ENCODE results near the gene POU2F2.

POU2F2 gene

DNA sequence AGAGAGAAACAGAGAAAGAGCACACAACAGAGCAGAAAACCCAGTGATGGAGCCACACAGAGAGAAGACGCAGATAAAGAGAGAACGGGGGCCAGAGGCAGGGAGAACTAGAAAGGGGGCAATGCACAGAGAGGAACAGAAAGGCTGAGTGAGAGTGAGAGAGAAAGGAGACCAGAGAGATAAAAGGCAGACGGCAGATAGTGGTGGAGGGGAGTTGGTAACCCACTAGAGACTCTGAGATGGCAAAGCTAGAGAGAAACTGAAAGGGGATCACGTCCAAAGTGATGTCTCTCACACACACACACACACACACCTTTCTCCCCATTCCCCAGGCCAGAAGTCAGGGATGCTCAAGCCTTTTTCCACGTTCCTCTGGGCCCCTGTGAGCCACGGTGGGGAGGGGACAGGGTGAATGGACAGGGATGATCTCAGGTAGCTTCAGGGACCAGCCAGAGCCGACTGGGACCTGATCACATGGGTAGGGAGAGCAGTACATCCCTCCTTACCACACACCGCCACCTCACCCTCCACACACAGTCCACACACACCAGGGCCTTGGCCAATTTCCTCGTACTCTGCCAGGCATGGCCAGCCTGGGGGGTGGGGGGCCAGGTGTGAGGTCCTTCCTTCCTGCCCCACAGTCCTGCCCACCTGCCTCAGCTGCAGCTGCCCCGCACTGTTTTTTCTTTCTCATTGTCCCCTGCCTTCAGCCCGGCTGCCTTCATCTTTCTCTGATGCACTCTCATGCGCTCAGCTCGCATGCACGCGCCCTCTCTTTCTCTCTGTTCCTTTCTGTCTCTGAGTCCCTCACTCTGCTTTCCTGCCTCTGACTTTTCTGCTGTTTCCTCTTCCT lies 22.5 kb upstream of the POU2F2 start:
- no peak for DNase-seq

DNA sequence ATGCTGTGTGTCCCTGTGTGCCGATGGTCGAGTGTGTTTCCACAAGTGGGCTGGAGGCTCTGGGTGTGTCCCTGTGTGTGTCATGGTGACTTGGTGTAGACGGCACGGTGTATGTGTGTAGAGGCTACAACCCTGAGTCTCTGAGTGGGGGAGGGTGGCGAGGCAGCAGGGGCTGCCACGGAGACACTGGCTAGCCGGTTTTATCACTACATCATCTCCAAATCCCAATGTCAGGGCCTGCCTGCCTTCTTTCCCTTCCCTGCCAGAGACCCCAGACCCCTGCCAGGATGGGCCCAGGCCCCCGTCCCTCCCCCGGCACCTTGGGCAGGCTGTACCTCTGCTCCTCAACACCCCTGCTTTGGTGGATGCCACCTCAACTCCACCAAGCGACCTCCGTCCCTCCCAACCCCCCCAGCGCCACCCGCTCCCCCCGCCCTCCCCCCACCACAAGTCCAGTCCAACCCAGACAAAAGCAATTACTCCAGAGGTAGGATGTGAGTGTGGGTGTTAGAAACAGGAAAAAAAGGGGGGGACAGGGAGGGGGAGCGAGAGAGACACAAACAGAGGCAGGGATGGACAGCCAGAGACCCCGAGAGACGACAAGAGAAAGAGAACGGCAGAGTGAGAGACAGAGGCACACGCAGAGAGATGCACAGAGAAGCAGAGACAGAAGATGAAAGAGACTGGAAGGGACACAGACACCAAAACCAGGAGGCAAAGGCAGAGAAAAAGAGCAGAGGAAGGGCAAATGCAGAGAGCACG lies 21.6 kb upstream of the POU2F2 start:
- no peak for DNase-seq

DNA sequence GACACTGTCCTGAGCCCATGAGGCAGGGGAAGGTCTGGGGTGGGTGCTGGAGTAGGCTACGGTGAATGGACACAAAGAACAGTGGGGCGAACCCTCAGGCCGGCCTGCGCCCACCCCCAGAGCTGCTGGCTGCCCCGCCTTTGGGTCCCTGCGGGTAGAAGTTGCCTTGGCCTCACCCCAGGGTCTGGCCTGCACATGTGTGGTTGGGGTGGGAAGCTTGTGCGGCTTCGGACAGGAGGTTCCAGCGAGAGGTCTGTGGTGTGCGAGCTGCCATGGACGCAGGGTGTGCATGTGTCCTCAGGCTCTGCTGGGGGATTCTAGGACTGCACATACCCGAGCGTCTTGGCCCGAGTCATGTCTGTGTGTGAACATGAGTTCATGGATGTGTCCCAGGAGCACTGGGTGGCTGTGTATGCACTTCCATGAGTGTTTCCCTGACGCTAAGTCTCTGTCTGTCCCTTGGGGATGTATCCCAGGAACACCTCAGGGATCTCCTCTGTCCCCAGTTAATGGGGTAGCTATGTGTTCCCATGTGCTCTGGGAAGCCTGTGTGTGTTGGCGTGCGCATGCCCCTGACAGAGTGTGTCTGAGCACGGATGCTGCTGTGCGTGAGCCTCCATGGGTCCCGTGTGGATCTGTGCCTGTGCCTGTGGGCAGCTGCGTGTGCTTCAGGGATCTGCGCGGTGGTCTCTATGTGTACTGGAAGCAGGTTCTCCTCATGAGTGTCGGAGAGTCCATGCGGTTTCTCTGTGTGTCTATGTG lies 20.8 kb upstream of the POU2F2 start:
- DNase-seq = no peak

DNA sequence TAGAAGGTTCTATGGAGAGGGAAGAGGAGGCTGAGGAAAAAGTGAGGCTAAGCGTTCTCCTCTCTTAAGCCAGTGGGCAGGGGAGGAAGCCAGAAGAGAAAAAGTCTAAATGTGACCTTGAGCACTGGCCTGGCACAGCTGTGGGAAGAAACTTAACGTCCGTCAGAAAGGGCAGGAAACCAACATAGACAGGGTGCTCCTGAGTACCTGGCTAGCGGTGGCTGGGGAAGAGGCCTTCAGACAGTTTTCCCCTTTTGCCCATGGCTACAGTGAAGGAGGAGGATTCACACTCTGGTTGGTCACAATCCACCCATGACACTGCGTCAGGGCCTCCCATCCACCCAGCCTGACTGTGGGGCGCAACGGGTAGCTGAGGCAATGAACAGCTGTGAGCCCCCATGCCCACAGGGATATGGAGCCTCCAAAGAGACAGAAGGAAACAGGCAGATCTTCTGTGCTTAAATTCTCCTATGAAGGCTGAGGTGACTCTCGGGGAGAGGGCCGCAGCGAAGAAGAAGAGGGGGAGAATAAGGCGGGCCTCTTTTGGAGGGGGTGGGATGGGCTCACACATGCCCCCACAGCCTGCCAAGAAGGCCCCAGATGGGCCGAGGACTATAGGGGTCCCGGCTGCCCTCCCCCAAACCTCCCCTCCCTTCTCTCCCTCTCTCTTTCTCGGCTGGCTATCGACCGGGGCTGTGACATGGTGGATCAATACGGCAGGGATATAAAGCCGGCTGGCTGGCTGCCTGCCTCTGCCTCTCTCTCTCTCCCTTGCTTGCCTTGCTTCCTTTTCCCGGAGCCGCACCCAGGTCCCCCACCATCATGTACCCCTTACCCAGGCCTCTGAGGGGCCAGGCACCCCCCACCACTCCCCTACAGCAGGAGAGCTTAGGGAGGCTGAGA lies 19.8 kb upstream of the POU2F2 start:
- no peak for DNase-seq

DNA sequence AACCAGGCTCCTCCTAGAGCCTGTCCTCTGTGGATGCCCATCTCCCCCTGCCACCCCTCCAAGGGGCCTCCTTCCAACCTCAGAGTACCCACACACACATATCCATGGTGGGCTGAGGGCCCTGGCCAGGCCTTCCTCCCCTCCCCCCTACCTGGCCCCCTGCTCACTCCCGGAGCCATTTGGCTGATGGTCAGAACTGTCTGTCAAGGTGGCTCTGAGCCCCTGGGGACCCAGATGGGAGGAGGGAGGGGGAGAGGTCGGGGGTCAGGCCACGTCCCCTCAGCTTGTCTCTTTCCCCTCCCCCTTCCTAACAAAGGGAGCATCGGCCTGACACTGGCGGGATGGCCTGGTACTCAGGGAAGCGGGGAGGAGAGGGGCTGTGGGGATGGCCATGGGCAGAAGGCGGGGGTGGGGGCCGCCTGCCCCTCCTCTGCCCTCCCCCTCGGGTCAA lies 18.7 kb upstream of the POU2F2 start:
- no peak for DNase-seq

DNA sequence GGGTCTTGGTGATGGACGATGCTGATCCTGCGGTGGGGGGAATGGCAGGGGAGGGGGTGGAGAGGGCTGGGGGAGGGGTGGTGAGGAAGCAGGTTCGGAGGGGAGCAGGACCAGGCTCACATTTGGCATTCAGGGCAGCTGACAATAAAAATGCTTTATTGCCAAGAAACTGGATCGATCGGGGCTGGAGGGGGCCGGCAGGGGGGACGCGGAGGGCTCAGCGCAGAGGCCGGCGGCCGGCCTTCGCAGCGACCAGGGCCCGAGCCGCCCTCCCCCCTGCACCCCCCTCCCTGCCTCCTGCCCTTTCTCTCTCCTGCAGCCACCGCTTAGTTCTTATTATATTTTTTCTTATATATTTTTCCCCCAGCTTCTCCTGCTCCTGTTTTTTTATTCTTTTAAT lies 18.1 kb upstream of the POU2F2 start:
- DNase-seq = no peak

DNA sequence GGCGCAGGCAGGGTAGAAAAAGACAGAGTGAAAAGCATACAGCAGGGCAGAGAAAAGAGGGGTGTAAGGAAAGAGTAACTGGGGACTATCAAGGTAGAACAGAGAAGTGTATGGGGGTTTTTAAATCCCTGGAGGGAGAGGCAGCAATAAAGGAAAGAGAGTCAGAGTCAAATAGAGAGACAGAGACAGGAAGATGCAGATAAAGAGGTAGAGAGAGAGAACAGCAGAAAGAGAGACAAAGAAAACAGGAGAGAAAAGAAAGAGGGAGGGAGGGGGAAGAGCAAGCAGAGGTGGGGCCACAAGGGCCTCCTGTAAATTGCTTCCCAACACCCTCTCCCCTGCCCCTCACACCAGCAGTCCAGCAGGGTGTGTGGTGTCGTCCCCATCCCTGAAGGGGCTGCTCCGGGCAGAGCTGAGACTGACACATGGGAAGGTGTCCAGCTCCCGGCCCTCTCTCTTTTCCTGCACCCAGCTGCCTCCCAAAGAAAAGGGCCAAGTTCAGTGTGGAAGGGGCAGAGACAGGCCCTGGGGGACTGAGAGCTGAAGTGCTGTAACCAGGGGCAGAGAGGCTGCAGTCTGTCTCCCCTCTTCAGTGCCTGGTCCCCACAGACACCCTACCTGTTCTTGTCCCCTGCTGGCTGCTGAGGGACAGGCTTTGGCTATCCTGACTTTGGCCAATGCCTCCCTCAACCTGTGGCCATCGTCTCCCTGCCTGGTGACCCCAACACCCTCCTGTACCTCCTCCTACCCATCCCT lies 17.4 kb upstream of the POU2F2 start:
- DNase-seq = no peak

DNA sequence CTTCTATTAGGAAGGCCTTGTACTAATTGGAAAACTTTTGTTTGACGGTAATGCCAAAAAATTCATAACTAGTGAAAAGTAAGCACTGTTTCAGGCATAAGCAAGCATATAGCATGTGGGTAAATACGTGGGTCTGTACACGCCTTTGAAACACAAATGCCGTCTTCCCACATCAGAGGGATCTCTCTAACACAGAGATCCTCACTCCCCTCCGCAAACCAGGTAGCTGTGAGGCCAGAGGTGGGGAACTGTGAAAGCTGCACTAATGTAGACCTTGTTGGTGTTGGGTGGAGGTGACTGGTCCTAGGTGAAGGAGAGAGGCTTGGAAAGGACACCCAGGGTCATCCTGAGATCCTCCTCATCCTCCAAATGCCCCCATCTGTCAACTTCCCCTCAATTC lies 16.0 kb upstream of the POU2F2 start:
- DNase-seq = no peak

DNA sequence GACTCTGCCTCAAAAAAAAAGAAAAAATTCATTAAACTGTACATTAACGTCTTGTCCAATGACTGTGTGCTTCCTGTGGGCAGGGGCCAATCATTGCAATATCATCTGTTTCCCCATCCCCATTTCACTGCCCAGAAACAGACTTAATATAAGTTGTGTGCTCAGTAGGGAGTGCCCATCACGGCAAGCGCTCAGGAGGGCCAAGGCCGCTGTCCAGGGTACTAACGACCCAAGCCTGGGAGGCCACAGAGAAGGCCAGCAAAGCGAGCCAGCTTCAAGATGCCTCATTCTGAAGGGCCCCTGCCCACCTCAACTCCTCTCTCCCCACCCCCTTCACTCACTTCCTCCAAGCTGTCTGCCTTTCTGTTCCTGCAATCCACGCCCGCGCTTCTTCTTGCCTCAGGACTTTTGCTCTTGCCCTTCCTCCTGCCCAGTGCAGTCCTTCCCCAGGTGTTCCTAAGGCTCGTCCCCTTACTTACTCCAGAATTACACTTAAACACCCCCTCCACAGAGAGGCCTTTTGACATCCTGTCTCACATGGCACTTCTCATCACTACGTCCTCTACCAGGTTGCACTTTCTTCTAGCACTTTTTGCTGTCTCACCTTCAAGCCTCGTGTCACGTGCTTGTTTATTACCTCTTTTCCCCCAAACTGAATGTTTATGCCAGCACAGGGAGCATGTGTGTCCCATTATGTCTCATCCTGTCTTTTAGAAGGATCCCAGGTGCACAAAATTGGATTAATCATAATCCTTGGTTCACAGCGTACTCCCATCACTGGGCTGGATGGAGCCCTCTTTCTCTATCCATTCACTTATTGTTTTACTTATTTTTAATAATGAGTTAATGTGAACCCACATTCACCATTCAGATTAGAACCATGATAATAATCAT lies 11.3 kb upstream of the POU2F2 start:
- no peak for DNase-seq

DNA sequence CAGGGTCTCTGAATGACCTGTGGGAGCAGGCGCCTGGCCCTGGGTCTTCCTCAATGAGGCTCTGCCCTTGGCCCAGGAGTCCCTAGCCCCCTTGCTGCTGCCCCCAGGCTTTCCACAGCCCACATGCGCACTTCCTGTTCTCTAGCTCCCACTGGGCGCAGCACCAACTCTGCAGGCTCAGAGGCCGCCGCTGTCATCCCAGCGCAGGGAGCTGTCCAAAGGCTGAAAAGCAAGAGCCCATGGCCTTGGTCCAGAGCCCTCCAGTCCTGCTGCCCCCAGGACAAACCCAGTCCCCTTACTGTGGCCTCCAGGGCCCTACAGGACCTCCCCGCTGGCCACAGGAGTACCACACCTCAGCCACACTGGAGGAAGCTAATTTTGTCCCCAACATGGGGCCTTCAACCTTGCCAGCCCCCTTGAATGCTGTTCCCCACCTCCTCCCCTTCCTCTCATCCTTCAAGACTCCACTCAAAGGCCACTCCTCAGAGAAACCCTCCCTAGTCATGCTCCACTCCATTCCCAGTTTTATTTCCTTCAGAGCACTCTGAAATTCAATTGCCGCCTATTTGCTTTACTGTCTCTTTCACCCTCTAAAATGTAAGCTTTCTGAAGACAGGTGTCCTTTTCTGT lies 8.0 kb upstream of the POU2F2 start:
- DNase-seq = no peak

DNA sequence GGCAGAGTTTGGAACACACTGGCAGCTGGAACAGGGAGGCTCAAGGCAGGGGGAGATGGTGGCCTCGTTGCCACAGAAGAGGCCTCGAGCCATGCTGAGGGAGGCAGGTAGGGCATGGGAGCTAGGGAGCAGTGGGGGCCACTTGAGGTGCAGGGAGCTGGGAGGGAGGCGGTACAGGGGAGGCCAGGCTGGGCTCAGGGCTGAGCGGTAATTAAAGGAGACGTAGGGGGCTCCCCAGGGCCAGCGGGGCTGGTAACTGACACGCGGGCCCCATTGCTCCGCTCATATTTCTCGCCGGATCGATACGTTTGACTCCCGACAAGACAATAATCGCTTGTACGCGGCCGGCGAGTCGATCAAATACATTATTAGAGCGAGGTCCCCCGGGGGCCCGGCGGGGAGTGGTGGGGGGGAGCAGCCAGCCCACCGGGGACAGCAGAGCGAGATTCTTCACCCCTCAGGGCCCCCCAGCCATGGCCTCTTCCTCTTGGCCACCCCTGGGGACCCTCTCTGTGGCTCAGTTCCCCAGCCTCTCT lies 2.4 kb upstream of the POU2F2 start:
- no peak for DNase-seq

DNA sequence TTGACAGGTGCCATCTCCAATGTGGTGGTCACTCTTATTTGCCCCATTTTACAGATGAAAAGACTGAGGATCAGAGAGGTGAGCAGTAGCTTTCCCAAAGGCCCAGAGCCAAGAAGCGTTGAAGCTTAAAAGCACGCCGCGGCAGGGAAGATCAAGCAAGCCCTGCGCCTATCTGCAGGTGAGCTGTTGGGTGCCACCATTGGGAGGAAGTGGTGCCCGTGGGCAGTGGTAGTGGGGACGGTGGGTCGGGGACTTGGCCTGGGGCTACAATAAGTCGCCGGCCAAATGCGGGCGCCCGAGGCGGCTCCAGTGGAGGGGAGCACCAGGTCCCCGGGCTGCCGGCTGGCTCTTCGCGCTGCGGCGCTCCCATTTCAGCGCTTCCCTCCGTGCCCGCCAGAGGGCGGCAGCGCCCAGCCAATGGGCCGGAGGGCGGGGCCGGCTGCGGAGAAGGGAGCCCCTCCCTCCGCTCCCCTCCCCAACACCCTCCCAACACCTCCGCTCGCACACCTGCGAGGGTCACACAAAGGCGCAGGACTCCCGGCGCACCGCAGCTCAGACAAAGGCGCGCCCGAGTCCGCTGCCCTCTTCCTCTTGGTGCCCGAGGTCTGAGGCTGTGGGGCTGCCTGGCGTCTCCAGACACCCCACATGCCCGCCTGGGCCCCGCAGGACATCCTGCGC lies 744 bp upstream of the POU2F2 start:
- no peak for DNase-seq

DNA sequence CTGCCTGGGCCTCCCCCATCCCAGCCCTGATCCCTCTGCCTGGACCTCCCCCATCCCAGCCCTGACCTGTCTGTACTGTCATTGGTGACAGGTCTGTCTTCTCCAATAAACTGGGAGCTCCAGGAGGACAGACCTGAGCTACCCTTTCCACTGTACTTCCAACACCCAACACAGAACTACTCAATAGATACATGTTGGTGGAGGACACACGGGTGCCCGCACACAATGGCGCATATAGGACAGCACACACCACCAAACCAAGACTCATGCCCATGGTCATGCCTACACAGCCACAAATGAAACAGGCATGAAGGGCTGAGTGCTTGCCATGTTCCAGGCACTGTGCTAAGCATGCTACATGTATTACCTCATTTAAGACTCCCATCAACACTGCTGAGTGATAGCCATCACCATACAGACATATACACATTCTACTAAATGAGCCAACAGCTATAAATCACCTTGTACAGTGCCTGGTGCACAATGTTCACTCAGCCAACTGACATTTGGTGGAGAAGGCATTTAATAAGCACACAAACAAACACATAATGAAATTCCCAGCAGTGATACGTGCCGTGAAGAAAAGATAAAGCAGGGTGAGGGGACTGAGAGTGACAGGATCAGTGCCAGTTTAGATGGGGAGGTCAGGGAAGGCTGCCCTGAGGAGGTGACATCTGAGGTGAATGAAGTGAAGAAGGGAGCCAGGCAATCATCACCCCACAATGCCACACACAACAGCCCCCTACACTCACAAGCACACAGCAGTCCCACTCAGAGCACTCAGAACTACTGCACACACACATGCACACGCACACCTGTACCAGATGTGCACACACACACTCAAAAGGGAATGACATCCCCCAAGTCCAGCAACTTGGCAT lies 857 bp downstream of the POU2F2 start:
- no peak for DNase-seq

DNA sequence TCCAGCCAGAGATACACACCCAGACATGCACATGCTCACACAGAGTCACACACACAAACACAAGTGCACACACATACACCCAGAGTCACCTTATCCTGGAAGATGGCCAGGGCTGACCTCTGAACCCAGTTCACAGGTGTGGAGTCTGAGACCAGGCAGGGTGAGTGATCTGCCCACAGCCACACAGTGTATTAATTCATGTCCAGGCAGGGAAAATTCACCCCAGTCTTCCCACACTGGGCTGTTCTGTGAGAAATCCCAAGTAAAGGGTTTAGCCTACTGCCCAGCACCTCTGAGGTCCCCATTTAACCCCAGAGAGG lies 2.0 kb downstream of the POU2F2 start:
- DNase-seq = no peak

DNA sequence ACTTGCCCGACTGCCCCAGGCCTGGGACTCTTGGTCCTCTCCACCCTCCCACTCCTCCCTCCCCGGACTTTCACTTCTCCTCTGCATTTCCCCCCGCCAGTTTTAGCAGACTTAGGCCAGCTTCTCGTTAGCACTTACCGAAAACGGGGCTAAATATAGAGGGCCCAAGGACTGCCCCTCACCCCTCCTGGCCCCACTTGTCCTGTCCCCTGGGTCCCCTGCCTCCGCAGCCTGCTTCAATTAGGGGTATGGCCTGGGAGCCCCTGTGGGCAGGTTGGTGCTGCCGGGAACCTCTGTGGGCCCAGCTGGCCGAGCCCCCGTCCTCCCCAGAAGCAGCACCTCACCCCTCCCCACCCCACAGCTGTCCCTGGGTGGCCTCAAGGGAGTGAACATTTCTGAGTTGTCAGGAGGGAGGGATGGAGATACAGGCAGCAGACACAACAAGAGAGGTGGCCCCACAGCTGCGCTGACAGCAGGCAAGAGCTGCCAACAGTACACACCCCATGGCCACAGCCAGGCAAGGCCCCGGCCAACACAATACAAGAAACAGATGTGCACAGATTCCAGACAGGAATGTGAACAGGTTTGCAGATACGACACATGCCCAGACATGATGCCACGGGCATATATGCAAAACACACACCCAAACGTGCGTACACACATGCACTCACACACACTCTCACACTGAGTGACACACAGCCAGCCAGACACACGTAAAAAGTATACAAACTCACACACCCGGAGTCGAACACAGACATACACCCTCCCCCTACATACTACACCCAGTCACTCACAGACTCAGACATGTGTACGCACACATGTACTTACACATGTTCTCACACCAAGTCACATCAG lies 2.6 kb downstream of the POU2F2 start:
- peak; percentile 74 for DNase-seq

DNA sequence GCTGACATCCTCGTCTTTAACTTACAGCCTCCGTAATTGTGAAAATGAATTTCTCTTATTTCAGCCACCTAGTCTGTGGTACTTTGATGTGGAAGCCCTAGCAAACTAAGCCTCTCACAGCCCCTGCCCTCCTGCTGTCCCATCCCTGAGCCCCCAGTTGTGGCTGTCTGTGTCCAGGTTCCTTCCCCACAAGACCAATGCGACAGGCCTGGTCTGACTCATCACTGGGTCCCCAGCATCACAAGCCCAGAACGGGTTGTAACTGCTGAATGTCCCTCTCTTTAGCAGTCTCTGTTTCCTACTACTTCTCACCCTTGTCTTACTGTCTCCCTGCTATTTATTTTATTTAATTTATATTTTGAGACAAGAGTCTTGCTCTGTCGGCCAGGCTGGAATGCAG lies 5.7 kb downstream of the POU2F2 start:
- no peak for DNase-seq

DNA sequence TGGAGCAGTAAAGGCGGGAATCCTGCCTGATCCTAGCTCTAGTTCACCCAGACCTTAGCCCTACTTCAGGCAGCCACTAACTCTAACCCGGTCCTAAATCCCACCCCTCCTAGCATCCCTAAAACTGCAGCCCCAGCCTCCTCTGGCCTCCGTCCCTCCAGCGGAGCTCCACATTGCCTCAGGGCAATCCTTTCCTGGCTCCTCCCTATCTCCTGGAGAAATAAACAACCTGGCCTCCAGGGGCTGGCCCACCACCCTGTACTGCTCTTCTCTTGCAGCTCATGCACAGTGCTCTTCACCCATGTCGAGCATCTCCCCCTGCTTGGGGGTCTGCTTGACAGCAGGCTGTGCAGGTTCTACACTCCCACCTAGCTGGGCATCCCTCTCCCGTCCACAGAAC lies 6.7 kb downstream of the POU2F2 start:
- DNase-seq = no peak
